ENCODE data around the gene MVK.

Gene MVK

GRCh38 chr12:109575683-109576082 is 2.1 kb downstream of the MVK start:
- TF ChIP-seq CTCF (IDR thresholded peaks at IDR 0.05; ENCODE audit: low read length) (no peak), EZH2 (IDR thresholded peaks at IDR 0.05; ENCODE audit: borderline replicate concordance, low read length) (no peak)
- Histone ChIP-seq H3K9ac (ENCODE audit: low read length) (no peak overlapping the region), H4K20me1 (ENCODE audit: insufficient read depth, low read length) (no peaks in the 10 kb centered on the region), H3K9me2 (ENCODE audit: low read depth, low read length) (no peaks in the 10 kb centered on the region), H3K27me3 (ENCODE audit: insufficient read depth, low read length) (no peaks in the 10 kb centered on the region), H3F3A (ENCODE audit: insufficient read depth, low read length) (no peaks in the 10 kb centered on the region), H3K4me1 (ENCODE audit: insufficient read depth, low read length, severe bottlenecking) (peaks cover 19% of the 10 kb centered on the region), H3K27ac (ENCODE audit: low read depth, low read length, poor library complexity, severe bottlenecking) (no peak overlapping the region), H2AFZ (ENCODE audit: low read length) (no peak overlapping the region), H3K36me3 (ENCODE audit: insufficient read depth, low read length) (peaks cover 32% of the 10 kb centered on the region), H3K79me2 (ENCODE audit: insufficient read depth, low read length) (no peaks in the 10 kb centered on the region), H3K4me3 (ENCODE audit: low read depth, low read length, poor library complexity, severe bottlenecking) (no peak overlapping the region), H3K9me3 (ENCODE audit: low read length) (no peaks in the 10 kb centered on the region), H3K4me2 (ENCODE audit: low read length) (no peak overlapping the region)

GRCh38 chr12:109577311-109577710 is 3.7 kb downstream of the MVK start:
- Histone ChIP-seq H3K79me2 (ENCODE audit: insufficient read depth, low read length) (no peaks in the 10 kb centered on the region), H3K27me3 (ENCODE audit: insufficient read depth, low read length) (no peaks in the 10 kb centered on the region), H3K9me2 (ENCODE audit: low read depth, low read length) (no peaks in the 10 kb centered on the region), H3K27ac (ENCODE audit: low read depth, low read length, poor library complexity, severe bottlenecking) (no peak overlapping the region), H2AFZ (ENCODE audit: low read length) (no peak overlapping the region), H3K9me3 (ENCODE audit: low read length) (no peaks in the 10 kb centered on the region), H3K4me1 (ENCODE audit: insufficient read depth, low read length, severe bottlenecking) (peaks cover 19% of the 10 kb centered on the region), H3K36me3 (ENCODE audit: insufficient read depth, low read length) (peaks cover 36% of the 10 kb centered on the region), H4K20me1 (ENCODE audit: insufficient read depth, low read length) (no peaks in the 10 kb centered on the region), H3K4me3 (ENCODE audit: low read depth, low read length, poor library complexity, severe bottlenecking) (no peak overlapping the region), H3K9ac (ENCODE audit: low read length) (no peak overlapping the region), H3K4me2 (ENCODE audit: low read length) (no peak overlapping the region), H3F3A (ENCODE audit: insufficient read depth, low read length) (no peaks in the 10 kb centered on the region)
- no peak for TF ChIP-seq EZH2 (IDR thresholded peaks at IDR 0.05; ENCODE audit: borderline replicate concordance, low read length)
- no peak for TF ChIP-seq CTCF (IDR thresholded peaks at IDR 0.05; ENCODE audit: low read length)

- Histone ChIP-seq H3K4me3 (ENCODE audit: low read depth, low read length, poor library complexity, severe bottlenecking) (no peak overlapping the region), H2AFZ (ENCODE audit: low read length) (no peak overlapping the region), H3K4me2 (ENCODE audit: low read length) (no peak overlapping the region), H3K27ac (ENCODE audit: low read depth, low read length, poor library complexity, severe bottlenecking) (no peak overlapping the region), H3K36me3 (ENCODE audit: insufficient read depth, low read length) (peaks cover 36% of the 10 kb centered on the region), H3F3A (ENCODE audit: insufficient read depth, low read length) (no peaks in the 10 kb centered on the region), H3K4me1 (ENCODE audit: insufficient read depth, low read length, severe bottlenecking) (peaks cover 13% of the 10 kb centered on the region), H3K9me3 (ENCODE audit: low read length) (no peaks in the 10 kb centered on the region), H4K20me1 (ENCODE audit: insufficient read depth, low read length) (no peaks in the 10 kb centered on the region), H3K9me2 (ENCODE audit: low read depth, low read length) (no peaks in the 10 kb centered on the region), H3K9ac (ENCODE audit: low read length) (no peak overlapping the region), H3K79me2 (ENCODE audit: insufficient read depth, low read length) (no peaks in the 10 kb centered on the region), H3K27me3 (ENCODE audit: insufficient read depth, low read length) (no peaks in the 10 kb centered on the region)
- no peak for TF ChIP-seq CTCF (IDR thresholded peaks at IDR 0.05; ENCODE audit: low read length)
- TF ChIP-seq EZH2 (IDR thresholded peaks at IDR 0.05; ENCODE audit: borderline replicate concordance, low read length), result no peak
These were observed 4.8 kb downstream of the MVK start for GRCh38 chr12:109578330-109578927.

Measured in OCI-LY1 (cell line).